ENCODE results near the gene OR4K14.
"Not testable (repeated sequence)": the region's sequence is repeated elsewhere in the genome, so short reads cannot be mapped to it uniquely, and the experiment has no call there.

OR4K14 gene, protein sequence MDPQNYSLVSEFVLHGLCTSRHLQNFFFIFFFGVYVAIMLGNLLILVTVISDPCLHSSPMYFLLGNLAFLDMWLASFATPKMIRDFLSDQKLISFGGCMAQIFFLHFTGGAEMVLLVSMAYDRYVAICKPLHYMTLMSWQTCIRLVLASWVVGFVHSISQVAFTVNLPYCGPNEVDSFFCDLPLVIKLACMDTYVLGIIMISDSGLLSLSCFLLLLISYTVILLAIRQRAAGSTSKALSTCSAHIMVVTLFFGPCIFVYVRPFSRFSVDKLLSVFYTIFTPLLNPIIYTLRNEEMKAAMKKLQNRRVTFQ

DNA sequence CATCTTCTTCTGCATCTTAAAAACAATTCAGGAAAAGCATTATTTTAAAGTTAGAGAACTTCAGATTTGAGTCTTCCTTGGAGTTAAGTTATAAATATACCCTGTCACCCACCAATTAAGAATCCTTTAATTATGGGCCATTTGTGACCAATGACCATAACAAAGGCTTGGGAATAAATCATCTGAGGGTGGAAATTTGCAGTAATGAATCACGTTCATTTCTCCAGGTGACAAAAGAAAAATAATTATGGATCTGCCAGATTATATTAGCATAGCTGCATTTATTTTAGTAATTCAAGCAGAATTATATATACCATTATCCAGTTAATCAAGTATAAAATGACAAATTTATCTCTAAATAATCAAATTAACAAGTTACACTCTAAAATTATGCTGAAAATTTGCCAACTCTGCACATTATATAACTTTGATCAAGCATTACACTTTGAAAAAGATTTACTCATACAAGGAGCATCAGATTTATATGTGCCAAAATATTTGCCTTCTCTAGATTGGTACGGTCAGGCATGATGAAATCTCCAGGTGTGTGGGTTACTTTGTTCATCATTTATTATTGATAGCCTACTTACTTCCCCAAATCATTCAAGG, at the start of gene OR4K14:
Gene OR4K14 (minus strand): TSS at position 51 of the 609 bp plus-strand sequence. CDS start 4,114 bp downstream, outside the sequence.
- no peak for DNase-seq

DNA sequence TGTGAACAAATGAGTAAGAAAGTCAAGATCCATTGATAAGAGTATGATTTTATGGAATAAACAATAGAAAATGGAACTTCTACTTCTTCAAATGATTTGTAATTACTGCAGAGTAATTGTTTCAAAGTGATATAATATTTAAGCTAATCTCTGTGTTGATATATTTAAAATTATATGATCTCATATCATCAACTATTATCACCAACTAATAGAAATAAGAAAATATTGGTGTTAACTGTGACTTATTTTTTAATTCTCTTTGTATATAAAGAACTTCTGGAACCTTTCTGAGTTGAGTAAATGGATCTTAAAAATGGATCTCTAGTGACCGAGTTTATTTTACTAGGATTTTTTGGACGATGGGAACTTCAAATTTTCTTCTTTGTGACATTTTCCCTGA, 40.6 kb upstream of the OR4K14 start, which contains the start of gene OR4L1:
Gene OR4L1 (plus strand): TSS at position 301 of the 400 bp plus-strand sequence. CDS start 0 bp downstream, at position 301.
- DNase-seq, result no peak

DNA sequence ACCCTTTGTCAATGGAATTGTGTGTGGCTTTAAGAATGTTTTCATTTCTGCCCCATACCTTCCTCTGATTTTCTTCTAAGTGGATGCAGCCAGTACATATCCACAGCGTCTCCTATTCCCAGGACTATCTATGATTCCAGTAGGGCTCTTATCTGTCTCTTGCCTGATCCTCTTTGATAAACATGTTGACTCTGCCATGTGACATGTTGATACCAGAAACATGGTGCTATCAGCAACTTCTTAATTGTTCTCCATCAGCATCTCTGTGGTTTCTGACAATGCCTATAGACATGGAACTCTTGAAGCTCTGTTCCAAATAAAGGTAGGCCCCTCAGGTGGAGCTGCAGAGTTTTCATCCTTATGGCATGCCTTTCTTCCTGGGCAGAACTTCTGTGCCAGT, 29.1 kb upstream of the OR4K14 start:
- DNase-seq, result no peak

GRCh38 chr14:20044243-20044642, 25.1 kb upstream of the OR4K14 start:
- DNase-seq, result no peak

DNA sequence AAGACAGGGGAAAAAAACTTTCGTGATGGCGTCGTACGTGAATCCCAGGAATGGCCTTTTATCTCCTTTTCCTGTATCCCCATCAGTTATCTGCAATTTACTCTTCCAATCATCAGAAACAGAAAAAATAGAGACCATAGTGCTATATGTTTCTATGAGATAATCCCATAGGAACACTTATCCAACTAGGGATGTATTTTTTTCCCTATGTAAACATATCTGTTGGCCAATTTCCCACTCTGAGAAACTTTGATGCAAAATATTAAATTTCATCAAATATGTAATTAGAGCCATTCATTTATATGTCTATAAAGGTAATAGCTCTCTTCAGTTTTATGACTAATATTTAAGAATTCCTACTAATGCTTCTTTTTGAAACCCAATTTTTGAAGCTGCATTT, 16.8 kb upstream of the OR4K14 start, which contains the start of gene OR4K13:
Gene OR4K13 (minus strand): TSS at position 101 of the 400 bp plus-strand sequence. CDS start 1,280 bp downstream, outside the sequence.
- no peak for DNase-seq

DNA sequence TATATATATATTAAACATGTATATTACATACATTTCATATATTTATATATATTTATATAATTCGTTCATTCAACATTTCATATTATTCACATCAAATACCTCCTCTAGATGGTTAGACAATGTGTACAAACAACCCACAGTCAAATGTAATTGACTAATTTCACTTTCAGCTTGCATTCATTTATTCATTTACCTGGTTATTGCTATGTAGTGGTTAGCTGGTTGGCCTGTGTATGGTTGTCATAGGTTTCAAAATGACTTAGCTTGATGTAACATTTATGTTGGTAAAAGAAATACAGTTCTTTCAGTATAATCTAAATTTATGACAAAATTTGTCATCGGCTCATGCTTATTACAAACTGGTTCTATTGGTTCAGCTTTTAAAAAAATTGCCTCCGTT, 16.3 kb upstream of the OR4K14 start:
- DNase-seq, result no peak

- no peak for DNase-seq
Measured at GRCh38 chr14:20031058-20031457, 12.0 kb upstream of the OR4K14 start.

- DNase-seq, result no peak
Measured at GRCh38 chr14:20008156-20008555, 11.0 kb downstream of the OR4K14 start.

DNA sequence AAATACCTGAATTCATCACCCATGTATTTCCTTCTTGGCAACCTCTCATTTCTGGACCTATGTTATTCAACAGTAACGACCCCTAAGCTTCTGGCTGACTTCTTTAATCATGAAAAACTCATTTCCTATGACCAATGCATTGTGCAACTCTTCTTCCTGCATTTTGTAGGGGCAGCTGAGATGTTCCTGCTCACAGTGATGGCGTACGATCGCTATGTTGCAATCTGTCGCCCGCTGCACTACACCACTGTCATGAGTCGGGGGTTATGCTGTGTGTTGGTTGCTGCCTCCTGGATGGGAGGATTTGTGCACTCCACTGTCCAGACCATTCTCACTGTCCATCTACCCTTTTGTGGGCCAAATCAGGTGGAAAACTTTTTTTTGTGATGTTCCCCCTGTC, 16.8 kb downstream of the OR4K14 start:
- no peak for DNase-seq

DNA sequence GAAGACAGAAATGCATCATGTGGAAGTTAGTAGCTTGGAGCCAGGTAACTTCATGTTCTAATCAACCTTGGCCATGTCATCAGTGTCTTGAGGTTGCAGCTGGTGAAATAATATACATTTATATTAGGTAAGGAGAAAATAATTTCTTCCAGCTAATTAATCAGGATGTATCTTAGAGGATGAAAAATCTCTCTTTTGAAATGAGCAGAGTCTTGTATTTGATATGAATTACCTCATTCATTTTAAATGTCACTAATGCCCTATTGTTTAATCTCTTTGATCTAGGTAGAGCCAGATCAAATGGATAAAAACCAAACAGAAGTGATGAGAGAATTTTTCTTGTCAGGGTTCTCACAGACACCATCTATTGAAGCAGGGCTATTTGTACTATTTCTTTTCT, 17.2 kb downstream of the OR4K14 start, which contains the start of gene OR4Q2:
Gene OR4Q2 (plus strand): TSS at position 301 of the 400 bp plus-strand sequence.
- no peak for DNase-seq

DNA sequence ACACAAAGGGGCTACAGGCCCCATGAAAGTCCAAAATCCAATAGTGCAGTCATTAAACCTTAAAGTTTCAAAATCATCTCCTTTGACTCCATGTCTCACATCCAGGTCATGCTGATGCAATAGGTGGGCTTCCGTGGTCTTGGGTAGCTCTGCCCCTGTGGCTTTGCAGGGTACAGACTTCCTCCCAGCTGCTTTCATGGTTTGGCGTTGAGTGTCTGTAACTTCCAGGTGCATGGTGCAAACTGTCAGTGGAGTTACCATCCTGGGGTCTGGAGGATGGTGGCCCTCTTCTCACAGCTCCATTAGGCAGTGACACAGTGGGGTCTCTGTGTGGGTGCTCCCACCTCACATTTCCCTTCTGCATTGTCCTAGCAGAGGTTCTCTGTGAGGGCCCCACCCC, 25.7 kb downstream of the OR4K14 start:
- no peak for DNase-seq

GRCh38 chr14:19975291-19975690, 43.8 kb downstream of the OR4K14 start, which contains the start of gene OR4K15:
OR4K15 (plus strand) TSS chr14:19975591; CDS start chr14:19975591, 0 bp downstream.
- no peak for DNase-seq

- no peak for DNase-seq
Measured at GRCh38 chr14:19974844-19975243, 44.3 kb downstream of the OR4K14 start.

DNA sequence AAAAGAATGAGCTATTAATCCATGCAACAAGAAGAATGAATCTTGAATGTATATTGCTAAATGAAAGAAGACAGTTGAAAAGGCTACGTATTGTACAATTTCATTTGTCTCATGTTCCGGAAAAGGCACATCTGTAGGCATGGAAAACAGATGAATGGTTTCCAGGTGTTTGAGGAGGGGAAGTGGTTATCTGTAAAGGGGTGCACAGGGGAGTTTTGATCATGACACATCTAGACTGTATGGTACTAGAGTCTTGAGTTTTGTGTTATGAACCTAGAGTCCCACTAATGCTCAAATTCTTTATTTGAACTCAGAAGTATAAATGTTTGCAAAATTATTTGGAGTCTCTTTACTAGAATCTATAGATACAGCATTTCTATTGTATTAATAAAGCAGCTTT, 49.4 kb downstream of the OR4K14 start:
- not testable (repeated sequence) for DNase-seq

Data from HCEC 1CT (cell line).